ENCODE data around the gene ADRB2.

DNA sequence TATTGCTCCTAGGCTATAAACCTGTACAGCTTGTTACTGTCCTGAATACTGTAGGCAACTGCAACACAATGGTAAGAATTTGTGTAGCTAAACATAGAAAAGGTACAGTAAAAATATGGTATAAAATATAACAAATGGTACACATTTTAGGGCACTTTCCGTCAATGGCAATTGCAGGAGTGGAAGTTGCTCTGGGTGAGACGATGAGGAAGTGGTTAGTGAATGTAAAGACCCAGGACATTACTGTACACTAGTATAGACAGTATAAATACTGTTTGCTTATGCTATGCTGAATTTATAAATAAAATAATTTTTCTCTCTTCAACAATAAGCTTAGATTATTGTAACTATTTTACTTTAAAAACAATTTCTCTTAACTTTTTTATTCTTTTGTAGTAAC is 15.6 kb upstream of the ADRB2 start:
- TF ChIP-seq, protein P1, sequence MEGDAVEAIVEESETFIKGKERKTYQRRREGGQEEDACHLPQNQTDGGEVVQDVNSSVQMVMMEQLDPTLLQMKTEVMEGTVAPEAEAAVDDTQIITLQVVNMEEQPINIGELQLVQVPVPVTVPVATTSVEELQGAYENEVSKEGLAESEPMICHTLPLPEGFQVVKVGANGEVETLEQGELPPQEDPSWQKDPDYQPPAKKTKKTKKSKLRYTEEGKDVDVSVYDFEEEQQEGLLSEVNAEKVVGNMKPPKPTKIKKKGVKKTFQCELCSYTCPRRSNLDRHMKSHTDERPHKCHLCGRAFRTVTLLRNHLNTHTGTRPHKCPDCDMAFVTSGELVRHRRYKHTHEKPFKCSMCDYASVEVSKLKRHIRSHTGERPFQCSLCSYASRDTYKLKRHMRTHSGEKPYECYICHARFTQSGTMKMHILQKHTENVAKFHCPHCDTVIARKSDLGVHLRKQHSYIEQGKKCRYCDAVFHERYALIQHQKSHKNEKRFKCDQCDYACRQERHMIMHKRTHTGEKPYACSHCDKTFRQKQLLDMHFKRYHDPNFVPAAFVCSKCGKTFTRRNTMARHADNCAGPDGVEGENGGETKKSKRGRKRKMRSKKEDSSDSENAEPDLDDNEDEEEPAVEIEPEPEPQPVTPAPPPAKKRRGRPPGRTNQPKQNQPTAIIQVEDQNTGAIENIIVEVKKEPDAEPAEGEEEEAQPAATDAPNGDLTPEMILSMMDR (IDR thresholded peaks at IDR 0.05; ENCODE audit: insufficient read depth, low read depth, low read length): no peak
- TF ChIP-seq EZH2 (IDR thresholded peaks at IDR 0.05; ENCODE audit: insufficient read depth, low read length): no peak

Data from astrocyte (in vitro differentiated cells and primary cell).